Endothelial cell of umbilical vein (primary cell): ENCODE measurements around the gene BZW2. TPM values are rescaled to one million over a fixed set of nuclear protein-coding genes. Genes with fewer than 3 reads are reported as not detected.
A peak's percentile ranks its signal among the peaks of the same experiment; 100 is the strongest.

Experiments
- BruUV-seq: library from RNA; stranded (reverse); fragments of 400-500 nt; replicated peaks from 2 replicates; lab custom pipeline; 2021; lab: Mats Ljungman, UMichigan
- CTCF ChIA-PET: fragments of 300-600, 350-600 bp; sonication (Branson Sonifier 250); formaldehyde crosslinking; loops from one replicate; lab custom pipeline; 2021; ENCODE audit warnings: antibody characterized with exemption, inconsistent platforms; lab: Charles Lee
- POLR2A ChIA-PET: fragments of 300-600, 350-600 bp; sonication (Branson Sonifier 250); formaldehyde crosslinking; loops from one replicate; lab custom pipeline; 2021; ENCODE audit warnings: antibody characterized with exemption, inconsistent platforms; lab: Charles Lee
- DNase-seq: peaks from one replicate; pipeline ENCODE4 v3.0.0-alpha.2; 2011; ENCODE audit warnings: low read depth, low spot score
- FAIRE-seq: peaks from 2 replicates; lab custom pipeline; 2011; peaks lifted over from hg19 to GRCh38; lab: Jason Lieb, UNC
- H2AFZ ChIP-seq: 2 replicates; pipeline ENCODE4 v1.6.0; 2012; ENCODE audit warnings: low read depth, low read length, control low read depth, inconsistent platforms
- H3K27ac ChIP-seq: 2 replicates; pipeline ENCODE4 v1.5.1; 2011; ENCODE audit warnings: low read depth, mild to moderate bottlenecking, control low read depth, low read length, moderate library complexity; ENCODE audit not compliant: insufficient read depth
- H3K27me3 ChIP-seq, 2 experiments: 2 replicates each; pipeline versions ENCODE4 v1.6.0 to v1.6.1; 2011; ENCODE audit warnings: low read length in 2 of 2, mixed read lengths in 1 of 2; ENCODE audit not compliant: control insufficient read depth in 2 of 2, insufficient read depth in 2 of 2
- H3K36me3 ChIP-seq, 2 experiments: 2 replicates in 1 of 2; 3 replicates in 1 of 2; pipeline ENCODE4 v1.5.1; 2011; ENCODE audit warnings: low read length in 2 of 2, mild to moderate bottlenecking in 1 of 2, moderate library complexity in 1 of 2; ENCODE audit not compliant: control insufficient read depth in 2 of 2, insufficient read depth in 2 of 2; ENCODE audit errors: extremely low read depth in 1 of 2
- H3K4me1 ChIP-seq: 3 replicates; pipeline ENCODE4 v1.5.1; 2011; ENCODE audit warnings: mild to moderate bottlenecking, low read length; ENCODE audit not compliant: control insufficient read depth, insufficient read depth; ENCODE audit errors: extremely low read depth
- H3K4me2 ChIP-seq: 2 replicates; pipeline ENCODE4 v1.6.1; 2011; ENCODE audit warnings: low read length, control low read depth, mixed read lengths; ENCODE audit not compliant: insufficient read depth
- H3K4me3 ChIP-seq, 3 experiments: fragments of 200-600 bp in 1 of 3; sonication (generic), shearing (Covaris generic) in 1 of 3; replicated peaks in 1 of 3; 2 replicates each; pipeline ENCODE4 v1.5.1; 2011 to 2016; ENCODE audit warnings: control low read depth in 3 of 3, low read length in 3 of 3, mild to moderate bottlenecking in 2 of 3, inconsistent platforms in 1 of 3, low read depth in 1 of 3, moderate library complexity in 1 of 3; ENCODE audit not compliant: insufficient read depth in 1 of 3
- H3K79me2 ChIP-seq: 2 replicates; pipeline ENCODE4 v1.6.0; 2012; ENCODE audit warnings: low read length, inconsistent platforms; ENCODE audit not compliant: control insufficient read depth, insufficient read depth
- H3K9ac ChIP-seq: replicated peaks from 2 replicates; pipeline ENCODE3; 2011; ENCODE audit warnings: low read length, control low read depth; ENCODE audit not compliant: insufficient read depth; ENCODE audit errors: extremely low read depth
- H3K9me1 ChIP-seq: replicated peaks from 3 replicates; pipeline ENCODE4 v1.6.0; 2011; ENCODE audit warnings: mild to moderate bottlenecking, low read length; ENCODE audit not compliant: control insufficient read depth, insufficient read depth; ENCODE audit errors: extremely low read depth
- H3K9me3 ChIP-seq: replicated peaks from 2 replicates; pipeline ENCODE4 v1.5.1; 2012; ENCODE audit warnings: low read length, inconsistent platforms; ENCODE audit not compliant: control insufficient read depth, insufficient read depth
- H4K20me1 ChIP-seq: replicated peaks from 2 replicates; pipeline ENCODE3; 2011; ENCODE audit warnings: mild to moderate bottlenecking, low read length; ENCODE audit not compliant: control insufficient read depth, insufficient read depth; ENCODE audit errors: extremely low read depth
- EZH2 ChIP-seq: IDR thresholded peaks from 2 replicates; pipeline ENCODE4 v1.6.1; 2012; ENCODE audit warnings: borderline replicate concordance, low read depth, mild to moderate bottlenecking, moderate library complexity, low read length, inconsistent platforms; ENCODE audit not compliant: severe bottlenecking
- FOS ChIP-seq: IDR thresholded peaks from 2 replicates; pipeline ENCODE4 v1.6.1; 2011; ENCODE audit warnings: mild to moderate bottlenecking, low read length, moderate library complexity, borderline replicate concordance; ENCODE audit not compliant: insufficient read depth
- GATA2 ChIP-seq: IDR thresholded peaks from 2 replicates; pipeline ENCODE4 v1.7.0; 2011; ENCODE audit warnings: low read depth, mild to moderate bottlenecking, moderate library complexity, mixed read lengths, low read length; ENCODE audit not compliant: insufficient read length, insufficient read depth
- JUN ChIP-seq: IDR thresholded peaks from 2 replicates; pipeline ENCODE4 v1.6.1; 2011; ENCODE audit warnings: borderline replicate concordance, low read depth; ENCODE audit not compliant: insufficient read length, insufficient read depth
- MYC ChIP-seq: IDR thresholded peaks from one replicate; pipeline ENCODE4 v1.6.1; 2011; ENCODE audit warnings: mild to moderate bottlenecking, low read depth, low read length
- POLR2A ChIP-seq: IDR thresholded peaks from 2 replicates; pipeline ENCODE4 v1.6.1; 2012; ENCODE audit warnings: low read depth, mild to moderate bottlenecking, control low read depth, low read length
- POLR2AphosphoS5 ChIP-seq: IDR thresholded peaks from 2 replicates; pipeline ENCODE4 v1.6.1; 2012; ENCODE audit warnings: low read depth, mild to moderate bottlenecking, control low read depth, low read length, moderate library complexity; ENCODE audit not compliant: insufficient read depth
- dilution Hi-C: fragments of 300-500 bp; cut with MboI; formaldehyde crosslinking; loops from one replicate; pipeline ENCODE4 v1.15.0; 2019; ENCODE audit warnings: low sequenced_read_pairs; ENCODE audit not compliant: extremely low pct_ligation_motif_present
- intact Hi-C: fragments of 100-400 bp; cut with micrococcal nuclease; formaldehyde crosslinking; loops from one replicate; pipeline ENCODE4 v1.10.0; 2022
- polyA plus RNA-seq, 4 experiments: library from polyadenylated mRNA; depleted of rRNA in 3 of 4; stranded (reverse) in 3 of 4; unstranded in 1 of 4; fragments of >200 nt; gene quantifications; 2 replicates each; pipeline versions ENCODE4 v1.2.1 to v1.2.3, GENCODE V29; 2011 to 2012; ENCODE audit warnings: missing spikeins in 1 of 4
- total RNA-seq: library from RNA; stranded (reverse); gene quantifications from 2 replicates; pipeline ENCODE4 v1.2.3, GENCODE V29; 2021
- TF ChIP-seq, protein P1 (sequence below): IDR thresholded peaks from 2 replicates; pipeline ENCODE4 v1.6.1; 2011; ENCODE audit not compliant: insufficient read depth, insufficient read length
- TF ChIP-seq, protein P2 (sequence below), 2 donors: IDR thresholded peaks; 1 replicate in 1 of 2; 2 replicates in 1 of 2; pipeline ENCODE4 v1.5.1; 2011; ENCODE audit warnings: low read length in 2 of 2, mild to moderate bottlenecking in 2 of 2, moderate library complexity in 2 of 2, control low read depth in 1 of 2, inconsistent platforms in 1 of 2, low read depth in 1 of 2; ENCODE audit not compliant: insufficient read depth in 1 of 2; ENCODE audit errors: extremely low read depth in 1 of 2

The BZW2 gene
- total and polyA plus RNA-seq, 2 donors (not counting 3 experiments of a cell fraction or from before 2014, with no cell fraction given), result 39.7 to 106 TPM

DNA sequence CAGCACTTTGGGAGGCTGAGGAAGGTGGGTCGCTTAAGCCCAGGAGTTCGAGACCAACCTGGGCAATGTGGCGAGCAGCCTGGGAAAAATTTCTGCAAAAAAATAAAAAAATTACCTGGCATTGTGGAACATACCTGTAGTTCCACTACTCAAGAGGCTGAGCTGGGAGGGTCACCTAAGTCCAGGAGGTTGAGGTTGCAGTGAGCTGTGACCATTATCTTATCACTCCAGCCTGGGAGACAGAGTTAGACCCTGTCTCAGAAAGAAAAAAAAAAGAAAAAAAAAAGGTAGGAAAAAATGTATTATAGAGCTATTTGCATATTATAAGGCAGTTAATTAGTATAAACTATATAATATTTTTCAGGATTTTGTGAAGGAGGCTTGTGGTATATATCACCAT lies 96.6 kb downstream of the BZW2 start:
- ChIA-PET POLR2A (no interaction called here), CTCF (interaction anchor here (2.1 to 2.5 kb wide), 2 partner anchors 13 to 59 kb away, joined by 7 to 11 read pairs; no protein-coding TSS in a partner anchor)
- H3K27me3 ChIP-seq, result no peaks in the 10 kb centered on the region
- no peak overlapping the region for H3K9ac ChIP-seq
- DNase-seq, result no peak
- H2AFZ ChIP-seq, result no peak overlapping the region
- peak overlapping the region; percentile 88 for H3K27ac ChIP-seq
- dilution Hi-C loops, result no loop called here
- H3K9me1 ChIP-seq, result no peaks in the 10 kb centered on the region
- H3K36me3 ChIP-seq, result no peaks in the 10 kb centered on the region
- H4K20me1 ChIP-seq, result no peaks in the 10 kb centered on the region
- intact Hi-C loops, result no loop called here
- H3K4me3 ChIP-seq, result no peak overlapping the region
- BruUV-seq, result no TSS peak
- TF ChIP-seq MYC (no peak), FOS (no peak), JUN (no peak), GATA2 (no peak), EZH2 (no peak), POLR2A (no peak), POLR2AphosphoS5 (no peak)
- TF ChIP-seq, protein P1, sequence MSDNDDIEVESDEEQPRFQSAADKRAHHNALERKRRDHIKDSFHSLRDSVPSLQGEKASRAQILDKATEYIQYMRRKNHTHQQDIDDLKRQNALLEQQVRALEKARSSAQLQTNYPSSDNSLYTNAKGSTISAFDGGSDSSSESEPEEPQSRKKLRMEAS, result no peak
- TF ChIP-seq, protein P2, sequence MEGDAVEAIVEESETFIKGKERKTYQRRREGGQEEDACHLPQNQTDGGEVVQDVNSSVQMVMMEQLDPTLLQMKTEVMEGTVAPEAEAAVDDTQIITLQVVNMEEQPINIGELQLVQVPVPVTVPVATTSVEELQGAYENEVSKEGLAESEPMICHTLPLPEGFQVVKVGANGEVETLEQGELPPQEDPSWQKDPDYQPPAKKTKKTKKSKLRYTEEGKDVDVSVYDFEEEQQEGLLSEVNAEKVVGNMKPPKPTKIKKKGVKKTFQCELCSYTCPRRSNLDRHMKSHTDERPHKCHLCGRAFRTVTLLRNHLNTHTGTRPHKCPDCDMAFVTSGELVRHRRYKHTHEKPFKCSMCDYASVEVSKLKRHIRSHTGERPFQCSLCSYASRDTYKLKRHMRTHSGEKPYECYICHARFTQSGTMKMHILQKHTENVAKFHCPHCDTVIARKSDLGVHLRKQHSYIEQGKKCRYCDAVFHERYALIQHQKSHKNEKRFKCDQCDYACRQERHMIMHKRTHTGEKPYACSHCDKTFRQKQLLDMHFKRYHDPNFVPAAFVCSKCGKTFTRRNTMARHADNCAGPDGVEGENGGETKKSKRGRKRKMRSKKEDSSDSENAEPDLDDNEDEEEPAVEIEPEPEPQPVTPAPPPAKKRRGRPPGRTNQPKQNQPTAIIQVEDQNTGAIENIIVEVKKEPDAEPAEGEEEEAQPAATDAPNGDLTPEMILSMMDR (IDR thresholded peaks at IDR 0.05; ENCODE audit: extremely low read depth in 1 of 2, insufficient read depth in 1 of 2, low read depth in 1 of 2, low read length in 2 of 2), result no peak
- H3K79me2 ChIP-seq, result no peaks in the 10 kb centered on the region
- no peak for FAIRE-seq
- no peaks in the 10 kb centered on the region for H3K9me3 ChIP-seq
- H3K4me2 ChIP-seq, result peak overlapping the region; percentile 63
- peaks cover 36% of the 10 kb centered on the region for H3K4me1 ChIP-seq
